HL-60 (cell line): ENCODE results near the gene ROBO1.

ENCODE experiments used
- DNase-seq, 2 experiments: peaks; one replicate each; pipeline ENCODE4 v3.0.0-alpha.2; 2010 to 2020; ENCODE audit warnings: low read depth in 1 of 2, low spot score in 1 of 2
- H3K27ac ChIP-seq: fragments of 250-450 bp; sonication (Bioruptor Pico); replicated peaks from 2 replicates; pipeline ENCODE4 v1.5.1; 2020; ENCODE audit warnings: mild to moderate bottlenecking, moderate library complexity
- H3K27me3 ChIP-seq: fragments of 250-450 bp; sonication (Bioruptor Pico); 2 replicates; pipeline ENCODE4 v1.5.1; 2021; ENCODE audit warnings: mild to moderate bottlenecking, moderate library complexity; ENCODE audit not compliant: insufficient read depth, poor library complexity, severe bottlenecking
- H3K4me3 ChIP-seq: replicated peaks from 2 replicates; pipeline ENCODE4 v1.5.1; 2011; ENCODE audit warnings: mild to moderate bottlenecking, control low read depth, low read length; ENCODE audit not compliant: insufficient read depth
- GABPA ChIP-seq: IDR thresholded peaks from 2 replicates; pipeline ENCODE4 v1.6.1; 2012; ENCODE audit warnings: low read depth
- POLR2AphosphoS5 ChIP-seq: IDR thresholded peaks from 2 replicates; pipeline ENCODE4 v1.6.1; 2012; ENCODE audit warnings: low read depth
- REST ChIP-seq: IDR thresholded peaks from 2 replicates; pipeline ENCODE4 v1.6.1; 2012; ENCODE audit warnings: low read depth; ENCODE audit not compliant: insufficient replicate concordance
- SPI1 ChIP-seq: IDR thresholded peaks from 2 replicates; pipeline ENCODE4 v1.6.1; 2012; ENCODE audit warnings: low read depth, mild to moderate bottlenecking, borderline replicate concordance
- TF ChIP-seq, protein P1 (sequence below): IDR thresholded peaks from one replicate; pipeline ENCODE4 v1.5.1; 2011; ENCODE audit warnings: low read length, control low read depth, inconsistent platforms; ENCODE audit not compliant: insufficient read depth

The ROBO1 gene

GRCh38 chr3:78976200-78976599 is 791.6 kb downstream of the ROBO1 start:
- H3K27me3 ChIP-seq, result no peaks in the 10 kb centered on the region
- H3K4me3 ChIP-seq, result no peak overlapping the region
- TF ChIP-seq POLR2AphosphoS5, result no peak
- no peak for TF ChIP-seq SPI1
- H3K27ac ChIP-seq, result no peak overlapping the region
- DNase-seq, result no peak

- no peak for DNase-seq
- no peak for TF ChIP-seq GABPA
- no peak for TF ChIP-seq POLR2AphosphoS5
- TF ChIP-seq, protein P1, sequence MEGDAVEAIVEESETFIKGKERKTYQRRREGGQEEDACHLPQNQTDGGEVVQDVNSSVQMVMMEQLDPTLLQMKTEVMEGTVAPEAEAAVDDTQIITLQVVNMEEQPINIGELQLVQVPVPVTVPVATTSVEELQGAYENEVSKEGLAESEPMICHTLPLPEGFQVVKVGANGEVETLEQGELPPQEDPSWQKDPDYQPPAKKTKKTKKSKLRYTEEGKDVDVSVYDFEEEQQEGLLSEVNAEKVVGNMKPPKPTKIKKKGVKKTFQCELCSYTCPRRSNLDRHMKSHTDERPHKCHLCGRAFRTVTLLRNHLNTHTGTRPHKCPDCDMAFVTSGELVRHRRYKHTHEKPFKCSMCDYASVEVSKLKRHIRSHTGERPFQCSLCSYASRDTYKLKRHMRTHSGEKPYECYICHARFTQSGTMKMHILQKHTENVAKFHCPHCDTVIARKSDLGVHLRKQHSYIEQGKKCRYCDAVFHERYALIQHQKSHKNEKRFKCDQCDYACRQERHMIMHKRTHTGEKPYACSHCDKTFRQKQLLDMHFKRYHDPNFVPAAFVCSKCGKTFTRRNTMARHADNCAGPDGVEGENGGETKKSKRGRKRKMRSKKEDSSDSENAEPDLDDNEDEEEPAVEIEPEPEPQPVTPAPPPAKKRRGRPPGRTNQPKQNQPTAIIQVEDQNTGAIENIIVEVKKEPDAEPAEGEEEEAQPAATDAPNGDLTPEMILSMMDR, result no peak
- TF ChIP-seq REST, result no peak
- TF ChIP-seq SPI1, result no peak
- no peaks in the 10 kb centered on the region for H3K27me3 ChIP-seq
- no peak overlapping the region for H3K27ac ChIP-seq
- H3K4me3 ChIP-seq, result no peak overlapping the region
These were observed 793.5 kb downstream of the ROBO1 start for GRCh38 chr3:78974181-78974790.

DNA sequence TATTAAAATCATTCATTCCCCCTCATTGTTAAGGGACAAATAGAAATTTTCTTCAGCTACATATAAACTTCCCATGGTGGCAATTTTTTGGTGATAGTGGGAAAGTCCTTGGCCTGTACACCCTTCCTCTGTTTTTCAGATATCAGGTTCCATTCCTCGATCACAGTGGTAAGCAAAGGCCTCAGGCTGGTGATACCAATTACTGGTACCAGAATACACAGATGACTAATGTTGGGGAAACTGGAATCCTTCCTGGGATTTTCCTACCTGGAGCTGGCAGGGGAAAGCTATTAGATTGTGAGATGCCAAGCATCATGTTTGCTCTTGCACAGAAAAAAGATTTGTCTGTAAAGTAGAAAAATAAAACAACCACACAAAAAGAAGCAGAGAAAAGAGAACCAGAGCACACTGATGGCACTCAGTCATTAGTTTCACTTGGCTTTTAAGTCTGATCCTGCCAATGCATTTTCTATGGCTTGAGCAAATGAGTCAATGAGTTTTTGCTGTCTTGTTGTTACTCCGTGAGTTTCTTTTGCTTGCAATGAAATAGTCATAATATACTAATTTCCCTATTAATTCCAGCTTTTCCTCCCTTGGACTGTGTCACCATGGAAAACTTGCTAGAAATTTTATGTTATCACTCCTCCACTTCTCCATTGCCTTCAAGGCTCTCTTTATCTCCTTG is 795.0 kb downstream of the ROBO1 start:
- DNase-seq, result no peak
- Histone ChIP-seq H3K27me3 (no peaks in the 10 kb centered on the region), H3K4me3 (no peak overlapping the region), H3K27ac (no peak overlapping the region)
- TF ChIP-seq, protein P1, result no peak
- TF ChIP-seq POLR2AphosphoS5 (no peak), SPI1 (no peak), GABPA (no peak), REST (no peak)

- DNase-seq, result no peak
- no peak for TF ChIP-seq SPI1
- TF ChIP-seq, protein P1, result no peak
- TF ChIP-seq REST, result no peak
- H3K27ac ChIP-seq, result no peak overlapping the region
- no peak overlapping the region for H3K4me3 ChIP-seq
- H3K27me3 ChIP-seq, result no peaks in the 10 kb centered on the region
These were observed 797.1 kb downstream of the ROBO1 start for GRCh38 chr3:78970656-78971055.
